H1 (cell line): ENCODE results near the gene UBE2B.
"Not testable (repeated sequence)": the region's sequence is repeated elsewhere in the genome, so short reads cannot be mapped to it uniquely, and the experiment has no call there.

ENCODE experiments used
- CTCF ChIP-seq, 3 experiments: IDR thresholded peaks; 1 replicate in 2 of 3; 2 replicates in 1 of 3; pipeline versions ENCODE4 v1.5.1 to v1.6.1; 2011; ENCODE audit warnings: low read length in 3 of 3, mild to moderate bottlenecking in 3 of 3, inconsistent platforms in 2 of 3, low read depth in 1 of 3, moderate library complexity in 1 of 3; ENCODE audit not compliant: insufficient read depth in 1 of 3; ENCODE audit errors: control extremely low read depth in 1 of 3
- JUND ChIP-seq: IDR thresholded peaks from 2 replicates; pipeline ENCODE4 v1.6.1; 2011; ENCODE audit warnings: mild to moderate bottlenecking, improper control_type of control experiment, low read length
- POLR2A ChIP-seq, 2 experiments: IDR thresholded peaks; 1 replicate in 1 of 2; 2 replicates in 1 of 2; pipeline ENCODE4 v1.6.1; 2011; ENCODE audit warnings: low read depth in 2 of 2, low read length in 2 of 2, mild to moderate bottlenecking in 2 of 2; ENCODE audit errors: control extremely low read depth in 1 of 2
- SIN3A ChIP-seq, 2 experiments: IDR thresholded peaks in 1 of 2; conservative IDR thresholded peaks in 1 of 2; 2 replicates each; pipeline ENCODE4 v1.6.1; 2011 to 2012; ENCODE audit warnings: low read length in 2 of 2, improper control_type of control experiment in 1 of 2, low read depth in 1 of 2, mild to moderate bottlenecking in 1 of 2
- SRF ChIP-seq: IDR thresholded peaks from 2 replicates; pipeline ENCODE4 v1.6.1; 2011; ENCODE audit warnings: mild to moderate bottlenecking, low read depth, low read length, moderate library complexity
- TAF1 ChIP-seq: IDR thresholded peaks from 2 replicates; pipeline ENCODE4 v1.6.1; 2011; ENCODE audit warnings: mild to moderate bottlenecking, low read depth, low read length
- TCF12 ChIP-seq: IDR thresholded peaks from 2 replicates; pipeline ENCODE4 v1.6.1; 2011; ENCODE audit warnings: low read depth, mild to moderate bottlenecking, low read length

GRCh38 chr5:134343500-134343899 is 27.9 kb upstream of the UBE2B start:
- not testable (repeated sequence) for TF ChIP-seq CTCF (IDR thresholded peaks at IDR 0.05; ENCODE audit: control extremely low read depth in 1 of 3, insufficient read depth in 1 of 3, low read depth in 1 of 3, low read length in 3 of 3); POLR2A (IDR thresholded peaks at IDR 0.05; ENCODE audit: control extremely low read depth in 1 of 2, low read depth in 2 of 2, low read length in 2 of 2); JUND; TCF12; TAF1; SRF; SIN3A (conservative IDR thresholded peaks at IDR 0.05 in 1 of 2, IDR thresholded peaks at IDR 0.05 in 1 of 2; ENCODE audit: low read depth in 1 of 2, low read length in 2 of 2)
